Stimulated activated CD4-positive, alpha-beta T cell treated with anti-CD3 and anti-CD28 coated beads, Interleukin-12 subunit alpha, Interleukin-12 subunit beta, amount 100 ng/mL, for 4 hours (primary cell): ENCODE measurements around the gene C17orf75.
"Not testable (repeated sequence)": the region's sequence is repeated elsewhere in the genome, so short reads cannot be mapped to it uniquely, and the experiment has no call there.

ENCODE experiments used
- DNase-seq: peaks from one replicate; pipeline ENCODE4 v3.0.0-alpha.2; 2020

C17orf75 gene

GRCh38 chr17:32342603-32343325 lies 791 bp upstream of the C17orf75 start:
- no peak for DNase-seq

GRCh38 chr17:32341141-32341856 lies 674 bp downstream of the C17orf75 start:
- peak; percentile 25 for DNase-seq

GRCh38 chr17:32335687-32336086 lies 6.3 kb downstream of the C17orf75 start:
- DNase-seq: no peak

GRCh38 chr17:32335046-32335445 lies 6.9 kb downstream of the C17orf75 start:
- DNase-seq: no peak

- DNase-seq: no peak
Measured at GRCh38 chr17:32333187-32333586, 8.8 kb downstream of the C17orf75 start.

GRCh38 chr17:32331243-32332040 lies 10.5 kb downstream of the C17orf75 start:
- DNase-seq: no peak

- no peak for DNase-seq
Measured at GRCh38 chr17:32330147-32330546, 11.8 kb downstream of the C17orf75 start.

- no peak for DNase-seq
Measured at GRCh38 chr17:32327911-32328310, 14.1 kb downstream of the C17orf75 start.

- no peak for DNase-seq
Measured at GRCh38 chr17:32323811-32324491, 18.0 kb downstream of the C17orf75 start.

- DNase-seq: no peak
Measured at GRCh38 chr17:32323046-32323445, 18.9 kb downstream of the C17orf75 start.

GRCh38 chr17:32320847-32321246 lies 21.1 kb downstream of the C17orf75 start:
- no peak for DNase-seq

- not testable (repeated sequence) for DNase-seq
Measured at GRCh38 chr17:32320080-32320479, 21.9 kb downstream of the C17orf75 start.

- peak; percentile 77 for DNase-seq
Measured at GRCh38 chr17:32319548-32319905, 22.4 kb downstream of the C17orf75 start.

GRCh38 chr17:32318071-32318470 lies 23.9 kb downstream of the C17orf75 start:
- DNase-seq: no peak

GRCh38 chr17:32317353-32317752 lies 24.6 kb downstream of the C17orf75 start:
- no peak for DNase-seq

- not testable (repeated sequence) for DNase-seq
Measured at GRCh38 chr17:32316653-32317052, 25.3 kb downstream of the C17orf75 start.

- no peak for DNase-seq
Measured at GRCh38 chr17:32315171-32315570, 26.8 kb downstream of the C17orf75 start.

- DNase-seq: no peak
Measured at GRCh38 chr17:32314636-32315035, 27.3 kb downstream of the C17orf75 start.

- no peak for DNase-seq
Measured at GRCh38 chr17:32311028-32311536, 30.9 kb downstream of the C17orf75 start.

- no peak for DNase-seq
Measured at GRCh38 chr17:32307658-32308057, 34.3 kb downstream of the C17orf75 start.

GRCh38 chr17:32305049-32305448 lies 36.9 kb downstream of the C17orf75 start:
- DNase-seq: no peak

GRCh38 chr17:32303781-32304288 lies 38.1 kb downstream of the C17orf75 start:
- no peak for DNase-seq
